Upper lobe of right lung (tissue), 1 donor: ENCODE results near the gene VSX1. TPM values are rescaled to one million over a fixed set of nuclear protein-coding genes. Genes with fewer than 3 reads are reported as not detected.
A peak's percentile ranks its signal among the peaks of the same experiment; 100 is the strongest.

Experiments used
- ATAC-seq: fragments of 200-7000 bp; cut with Tn5 transposase; one replicate; pipeline ENCODE4 v1.9.1; 2020; ENCODE audit warnings: mild to moderate bottlenecking, moderate library complexity
- DNase-seq: peaks from one replicate; pipeline ENCODE4 v3.0.0-alpha.2; 2020
- H3K27ac ChIP-seq: fragments of 200-600 bp; one replicate; pipeline ENCODE4 v1.8.0; 2022
- H3K27me3 ChIP-seq: fragments of 200-600 bp; one replicate; pipeline ENCODE4 v1.8.0; 2022; ENCODE audit warnings: mild to moderate bottlenecking
- H3K36me3 ChIP-seq: fragments of 200-600 bp; one replicate; pipeline ENCODE4 v1.8.0; 2022
- H3K4me1 ChIP-seq: fragments of 200-600 bp; one replicate; pipeline ENCODE4 v1.8.0; 2022
- H3K4me3 ChIP-seq: fragments of 200-600 bp; one replicate; pipeline ENCODE4 v1.8.0; 2022; ENCODE audit warnings: mild to moderate bottlenecking
- H3K9me3 ChIP-seq: fragments of 200-600 bp; one replicate; pipeline ENCODE4 v1.8.0; 2022
- CTCF ChIP-seq: fragments of 200-600 bp; IDR thresholded peaks from one replicate; pipeline ENCODE4 v1.8.0; 2022; ENCODE audit warnings: antibody characterized with exemption
- intact Hi-C: fragments of 100-400 bp; cut with DNase I; formaldehyde crosslinking; loops from one replicate; pipeline ENCODE4 v1.11.0; 2022
- total RNA-seq: library from RNA; stranded (reverse); fragmentation: NEBNext Ultra II Directional; extraction: Animal tissue kit (Norgen Biotek cat#: 25700); gene quantifications from one replicate; pipeline ENCODE4 v1.2.1, GENCODE V29; 2021
- donor health status: DM: no; HTN: yes; CAD: no; lungs with severe emphysema.

The VSX1 gene
- total RNA-seq, 1 donor from 2014 or later, result not detected

- H3K4me1 ChIP-seq, result peaks cover 71% of the 10 kb centered on the region
- H3K27ac ChIP-seq, result no peak overlapping the region
- DNase-seq (no peak), ATAC-seq (no peak)
- H3K36me3 ChIP-seq, result peaks cover 19% of the 10 kb centered on the region
- H3K27me3 ChIP-seq, result no peaks in the 10 kb centered on the region
- intact Hi-C loops, result no loop called here
- no peak for TF ChIP-seq CTCF
- H3K9me3 ChIP-seq, result no peaks in the 10 kb centered on the region
- H3K4me3 ChIP-seq, result no peak overlapping the region
These were observed 31.9 kb downstream of the VSX1 start for GRCh38 chr20:25050082-25050481.

- Histone ChIP-seq H3K4me1 (peaks cover 65% of the 10 kb centered on the region), H3K4me3 (no peak overlapping the region), H3K27ac (no peak overlapping the region), H3K9me3 (no peaks in the 10 kb centered on the region), H3K36me3 (peaks cover 19% of the 10 kb centered on the region), H3K27me3 (no peaks in the 10 kb centered on the region)
- ATAC-seq (no peak), DNase-seq (no peak)
- intact Hi-C loops, result no loop called here
- no peak for TF ChIP-seq CTCF
These were observed 32.5 kb downstream of the VSX1 start for GRCh38 chr20:25049261-25050060.

GRCh38 chr20:25048519-25048952 is 33.4 kb downstream of the VSX1 start:
- Histone ChIP-seq H3K4me3 (no peak overlapping the region), H3K4me1 (peaks cover 57% of the 10 kb centered on the region), H3K27me3 (no peaks in the 10 kb centered on the region), H3K36me3 (peaks cover 19% of the 10 kb centered on the region), H3K27ac (no peak overlapping the region), H3K9me3 (no peaks in the 10 kb centered on the region)
- TF ChIP-seq CTCF, result no peak
- ATAC-seq (peak; percentile 74), DNase-seq (peak; percentile 71)
- intact Hi-C loops, result no loop called here

- ATAC-seq, result peak; percentile 35
- Histone ChIP-seq H3K27ac (no peak overlapping the region), H3K36me3 (peaks cover 19% of the 10 kb centered on the region), H3K27me3 (no peaks in the 10 kb centered on the region), H3K4me1 (peaks cover 57% of the 10 kb centered on the region), H3K4me3 (no peak overlapping the region), H3K9me3 (no peaks in the 10 kb centered on the region)
- TF ChIP-seq CTCF, result no peak
- intact Hi-C loops, result no loop called here
- DNase-seq, result peak; percentile 72
These were observed 34.2 kb downstream of the VSX1 start for GRCh38 chr20:25047766-25048165.

GRCh38 chr20:25046736-25047666 is 34.9 kb downstream of the VSX1 start:
- intact Hi-C loops, result no loop called here
- ATAC-seq (no peak), DNase-seq (peak; percentile 44)
- no peak for TF ChIP-seq CTCF
- peaks cover 19% of the 10 kb centered on the region for H3K36me3 ChIP-seq
- H3K9me3 ChIP-seq, result no peaks in the 10 kb centered on the region
- H3K27ac ChIP-seq, result no peak overlapping the region
- no peak overlapping the region for H3K4me3 ChIP-seq
- H3K27me3 ChIP-seq, result no peaks in the 10 kb centered on the region
- H3K4me1 ChIP-seq, result peaks cover 57% of the 10 kb centered on the region
